T-helper 2 cell treated with Interferon-gamma antibody and Interleukin-4, amounts not matched to agents 5 μg/mL and 100 μg/mL, for 36 hours (primary cell): ENCODE measurements around the gene RNF169.
"Not testable (repeated sequence)": the region's sequence is repeated elsewhere in the genome, so short reads cannot be mapped to it uniquely, and the experiment has no call there.

ENCODE experiments used
- DNase-seq: peaks from one replicate; pipeline ENCODE4 v3.0.0; 2021; ENCODE audit warnings: low spot score
- H3K27ac Mint-ChIP-seq: one replicate; pipeline ENCODE4 v1.8.0; 2021; ENCODE audit warnings: mild to moderate bottlenecking, mixed read lengths
- H3K27me3 Mint-ChIP-seq: one replicate; pipeline ENCODE4 v1.8.0; 2021; ENCODE audit warnings: low read depth, mixed read lengths
- H3K36me3 Mint-ChIP-seq: one replicate; pipeline ENCODE4 v1.8.0; 2021; ENCODE audit warnings: low read depth, mixed read lengths
- H3K4me1 Mint-ChIP-seq: one replicate; pipeline ENCODE4 v1.8.0; 2021; ENCODE audit warnings: low read depth, mixed read lengths
- H3K4me3 Mint-ChIP-seq: one replicate; pipeline ENCODE4 v1.8.0; 2022; ENCODE audit warnings: mild to moderate bottlenecking, moderate library complexity, mixed read lengths
- H3K9me3 Mint-ChIP-seq: one replicate; pipeline ENCODE4 v1.8.0; 2021; ENCODE audit warnings: mixed read lengths

Gene RNF169

DNA sequence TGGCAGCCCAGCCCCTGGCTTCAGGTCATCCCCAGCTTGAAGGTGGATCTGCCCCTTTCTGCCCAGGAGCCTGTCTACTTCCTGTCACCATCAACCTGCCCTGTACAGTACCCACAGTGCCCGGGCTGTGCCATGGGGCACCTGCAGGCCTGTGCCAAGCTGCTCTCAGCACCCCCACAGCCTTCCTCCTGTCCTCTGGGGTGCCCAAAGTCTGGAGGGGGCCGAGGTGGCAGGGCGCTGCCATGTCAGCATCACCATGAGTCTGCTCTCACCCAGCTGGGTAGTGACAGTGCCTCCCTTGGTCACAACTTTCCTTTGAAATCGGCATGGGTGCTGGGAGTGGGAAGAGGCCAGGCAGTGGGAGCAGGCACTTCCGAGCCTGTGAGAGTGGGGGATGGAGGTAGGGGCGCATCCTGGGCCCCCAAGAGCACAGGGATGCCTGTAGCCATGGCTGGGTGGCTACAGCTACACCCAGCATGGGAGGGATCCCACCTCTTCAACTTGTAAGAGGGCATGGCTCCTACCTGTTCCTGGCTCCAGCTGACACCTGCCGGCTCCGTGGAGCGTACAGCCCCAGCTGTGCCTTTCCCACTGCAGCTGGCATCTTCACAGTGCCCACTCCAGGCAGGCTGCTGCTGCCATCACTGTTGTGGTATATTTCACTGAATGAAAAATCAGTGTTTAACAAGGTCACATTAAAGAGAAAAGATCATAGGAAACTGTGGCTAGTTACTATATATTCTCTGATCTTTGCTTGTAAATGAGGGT, 42.9 kb downstream of the RNF169 start:
- no peak overlapping the region for H3K4me3 Mint-ChIP-seq
- no peaks in the 10 kb centered on the region for H3K9me3 Mint-ChIP-seq
- DNase-seq = no peak
- peaks cover 1% of the 10 kb centered on the region for H3K4me1 Mint-ChIP-seq
- no peaks in the 10 kb centered on the region for H3K27me3 Mint-ChIP-seq
- peaks cover 54% of the 10 kb centered on the region for H3K36me3 Mint-ChIP-seq
- H3K27ac Mint-ChIP-seq = no peak overlapping the region

DNA sequence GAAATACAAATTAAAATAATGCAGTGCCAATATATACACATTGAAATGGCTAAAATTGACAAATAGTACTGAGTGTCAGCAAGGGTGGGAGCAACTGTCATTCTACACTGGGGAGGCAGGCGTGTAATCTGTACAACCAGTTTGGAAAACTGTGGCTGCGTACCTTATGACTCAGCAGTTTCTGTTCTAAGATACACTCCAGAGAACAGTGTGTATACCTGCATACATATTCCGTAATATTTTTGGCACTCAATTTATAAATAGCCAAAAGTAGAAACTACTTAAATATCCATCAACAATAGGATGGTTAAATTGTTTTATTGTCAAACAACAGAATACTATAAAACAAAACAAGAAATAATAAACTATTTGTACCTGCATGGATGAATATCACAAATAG, 57.6 kb downstream of the RNF169 start:
- DNase-seq = no peak
- Mint-ChIP-seq H3K4me1 (peaks cover 2% of the 10 kb centered on the region), H3K4me3 (no peak overlapping the region), H3K27ac (no peak overlapping the region), H3K27me3 (no peaks in the 10 kb centered on the region), H3K36me3 (peaks cover 6% of the 10 kb centered on the region), H3K9me3 (no peaks in the 10 kb centered on the region)

DNA sequence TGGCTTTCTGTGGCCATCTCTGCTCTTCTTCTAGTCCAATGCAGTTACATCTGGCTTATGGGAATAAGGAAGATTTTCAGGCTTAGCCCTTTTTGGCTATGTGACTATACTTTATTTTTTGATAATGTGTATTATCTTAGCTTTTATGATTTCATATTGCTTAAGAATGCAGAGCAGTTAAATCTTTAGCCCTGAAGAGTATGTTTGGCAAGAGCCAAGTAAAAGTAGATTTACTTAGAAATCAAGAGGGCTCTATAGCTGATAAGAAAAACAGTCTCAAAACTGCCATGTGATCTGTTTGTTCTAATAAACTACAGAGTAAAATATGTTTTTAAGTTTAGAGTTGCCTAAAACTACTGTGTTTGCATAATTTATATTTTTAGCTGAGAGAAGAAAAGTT, 61.2 kb downstream of the RNF169 start:
- Mint-ChIP-seq H3K4me3 (no peak overlapping the region), H3K27ac (no peak overlapping the region), H3K4me1 (peaks cover 2% of the 10 kb centered on the region), H3K9me3 (no peaks in the 10 kb centered on the region), H3K36me3 (peaks cover 5% of the 10 kb centered on the region), H3K27me3 (no peaks in the 10 kb centered on the region)
- no peak for DNase-seq

DNA sequence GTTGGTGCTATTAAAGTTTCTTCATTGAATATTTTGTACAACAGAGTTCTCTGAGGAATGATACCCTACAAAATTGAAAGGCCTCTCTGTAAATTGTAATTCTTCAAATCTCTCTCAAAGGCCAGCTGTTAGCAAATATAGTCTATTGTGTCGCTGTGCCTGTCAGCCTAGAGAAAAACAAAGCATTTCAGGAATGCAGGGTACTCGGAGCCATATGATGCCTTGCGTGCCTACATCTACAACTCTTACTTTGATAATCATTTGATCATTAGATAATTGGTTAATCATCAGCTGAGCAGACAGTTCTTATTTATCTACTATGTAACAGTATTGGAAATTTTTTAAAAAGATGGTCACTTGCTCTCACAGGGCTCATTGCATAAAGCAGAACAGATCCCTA, 67.3 kb downstream of the RNF169 start:
- Mint-ChIP-seq H3K27ac (no peak overlapping the region), H3K9me3 (no peaks in the 10 kb centered on the region), H3K36me3 (peaks cover 44% of the 10 kb centered on the region), H3K4me3 (no peak overlapping the region), H3K27me3 (no peaks in the 10 kb centered on the region), H3K4me1 (peaks cover 20% of the 10 kb centered on the region)
- no peak for DNase-seq

DNA sequence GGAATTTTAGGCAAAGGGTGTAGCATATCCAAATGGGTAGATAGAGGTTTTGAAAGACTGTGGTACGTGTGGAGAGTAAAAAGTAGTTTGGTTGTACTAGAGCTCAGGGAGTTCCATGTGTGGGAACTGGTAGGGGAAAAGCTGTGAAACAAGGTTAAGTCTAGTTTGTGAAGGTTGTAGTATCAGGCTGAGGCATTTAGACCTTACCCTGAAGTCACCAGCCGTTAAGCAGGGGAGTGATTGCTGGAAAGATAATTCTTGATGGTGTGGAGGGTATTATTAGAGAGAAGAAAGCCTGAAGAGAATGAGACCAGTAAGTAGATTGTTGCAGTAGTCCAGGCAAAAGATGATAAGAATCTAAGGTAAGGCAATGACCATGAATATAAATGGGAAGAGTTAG, 68.0 kb downstream of the RNF169 start:
- Mint-ChIP-seq H3K27ac (no peak overlapping the region), H3K4me3 (no peak overlapping the region), H3K36me3 (peaks cover 48% of the 10 kb centered on the region), H3K4me1 (peaks cover 20% of the 10 kb centered on the region), H3K9me3 (no peaks in the 10 kb centered on the region), H3K27me3 (no peaks in the 10 kb centered on the region)
- no peak for DNase-seq

DNA sequence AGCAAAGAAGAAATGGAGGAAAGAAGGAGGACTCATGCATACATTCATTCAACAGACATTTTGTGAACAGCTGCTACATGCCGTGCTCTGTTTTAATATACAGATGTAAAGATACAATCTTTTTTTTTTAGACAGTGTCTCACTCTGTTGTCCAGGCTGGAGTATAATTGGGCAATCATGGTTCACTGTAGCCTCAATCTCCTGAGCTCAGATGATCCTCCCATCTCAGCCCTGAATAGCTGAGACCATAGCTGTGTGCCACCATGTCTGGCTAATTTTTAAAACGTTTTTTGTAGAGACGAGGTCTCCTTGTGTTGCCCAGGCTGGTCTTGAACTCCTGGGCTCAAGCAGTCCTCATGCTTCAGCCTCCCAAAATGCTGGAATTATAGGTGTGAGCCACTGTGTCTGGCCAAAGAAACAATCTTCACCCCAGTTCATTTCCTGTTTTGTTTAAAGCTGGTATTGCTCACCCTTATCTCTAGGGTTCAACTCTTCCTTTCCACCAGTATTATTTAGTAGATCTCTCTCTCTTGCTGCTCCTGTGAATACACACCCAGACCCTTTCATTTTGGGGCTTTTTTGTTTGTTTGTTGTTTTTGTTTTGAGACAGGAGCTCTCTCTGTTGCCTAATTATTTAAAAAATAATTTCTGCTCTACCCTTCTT, 69.8 kb downstream of the RNF169 start:
- Mint-ChIP-seq H3K27ac (peak overlapping the region; percentile 74), H3K9me3 (peaks cover 3% of the 10 kb centered on the region), H3K4me3 (no peak overlapping the region), H3K27me3 (no peaks in the 10 kb centered on the region), H3K4me1 (peaks cover 20% of the 10 kb centered on the region), H3K36me3 (peaks cover 55% of the 10 kb centered on the region)
- DNase-seq = no peak

DNA sequence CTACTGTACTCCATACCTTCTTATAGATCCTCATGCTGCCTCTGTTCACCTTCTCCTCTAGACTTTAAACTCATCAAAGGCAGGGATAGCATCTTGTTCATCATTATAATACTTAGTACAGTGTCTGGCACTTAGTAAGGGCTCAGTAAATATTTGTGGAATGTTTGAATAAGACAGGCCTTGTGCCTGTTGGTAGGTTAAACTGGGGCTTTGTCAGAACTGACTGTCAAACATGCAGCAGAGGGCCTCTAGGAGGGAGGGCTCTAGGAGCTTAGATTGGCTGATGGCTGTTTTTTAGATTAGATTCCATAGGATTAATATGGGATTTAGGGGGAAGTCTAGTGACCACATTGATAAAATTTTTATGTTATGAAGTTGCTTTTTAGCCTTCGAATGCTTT, 70.8 kb downstream of the RNF169 start:
- Mint-ChIP-seq H3K4me1 (peaks cover 20% of the 10 kb centered on the region), H3K27ac (no peak overlapping the region)
- no peak for DNase-seq

DNA sequence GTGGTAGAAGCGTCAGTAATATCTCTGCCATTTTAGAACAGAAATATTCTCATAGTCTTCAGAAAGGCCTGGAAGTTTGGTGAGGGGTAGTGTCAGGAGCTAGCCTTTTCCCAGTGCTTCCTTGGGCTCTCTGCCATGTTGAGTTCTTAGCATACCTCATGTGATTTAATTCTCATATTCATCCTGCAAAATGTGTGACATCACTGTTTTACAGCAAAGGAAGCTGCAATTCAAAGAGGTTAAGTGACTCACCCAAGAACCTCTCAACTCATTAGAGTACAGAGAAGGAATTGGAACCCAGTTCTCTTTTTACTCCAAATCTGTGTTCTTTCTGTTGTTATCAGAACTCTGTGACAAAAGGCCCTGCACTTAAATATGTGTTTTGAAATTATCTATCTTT, 72.1 kb downstream of the RNF169 start:
- peaks cover 75% of the 10 kb centered on the region for H3K36me3 Mint-ChIP-seq
- H3K27ac Mint-ChIP-seq = no peak overlapping the region
- no peak for DNase-seq

More for the DNA sequence above, 70.8 kb downstream of the RNF169 start:
- peaks cover 13% of the 10 kb centered on the region for H3K9me3 Mint-ChIP-seq
- no peaks in the 10 kb centered on the region for H3K27me3 Mint-ChIP-seq
- no peak overlapping the region for H3K4me3 Mint-ChIP-seq
- H3K36me3 Mint-ChIP-seq = peaks cover 65% of the 10 kb centered on the region

DNA sequence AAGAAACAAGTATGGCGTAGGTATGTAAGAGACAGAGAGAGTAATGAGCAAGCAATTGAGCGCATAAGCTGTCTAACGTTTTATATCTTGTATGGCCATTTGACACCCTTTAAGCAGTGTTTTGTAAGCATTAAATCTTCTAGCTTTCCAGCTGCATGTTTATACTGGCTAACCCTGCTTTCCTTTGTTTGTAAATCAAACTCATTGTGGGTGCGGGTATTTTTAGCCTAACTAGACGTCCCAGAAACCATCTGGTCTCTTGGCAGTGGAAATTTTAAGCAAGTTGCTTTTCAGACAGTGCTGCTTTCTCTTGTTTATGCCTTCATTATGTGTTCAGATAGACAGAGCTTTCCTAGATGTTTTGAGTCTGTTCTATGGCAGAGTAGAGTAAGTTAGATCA, 73.5 kb downstream of the RNF169 start:
- Mint-ChIP-seq H3K36me3 (peaks cover 81% of the 10 kb centered on the region), H3K9me3 (peaks cover 34% of the 10 kb centered on the region), H3K4me1 (peaks cover 20% of the 10 kb centered on the region), H3K27ac (no peak overlapping the region), H3K4me3 (no peak overlapping the region), H3K27me3 (no peaks in the 10 kb centered on the region)
- DNase-seq = no peak

More for the DNA sequence above, 72.1 kb downstream of the RNF169 start:
- H3K4me1 Mint-ChIP-seq = peaks cover 20% of the 10 kb centered on the region
- H3K4me3 Mint-ChIP-seq = no peak overlapping the region
- H3K9me3 Mint-ChIP-seq = peaks cover 27% of the 10 kb centered on the region
- H3K27me3 Mint-ChIP-seq = no peaks in the 10 kb centered on the region

DNA sequence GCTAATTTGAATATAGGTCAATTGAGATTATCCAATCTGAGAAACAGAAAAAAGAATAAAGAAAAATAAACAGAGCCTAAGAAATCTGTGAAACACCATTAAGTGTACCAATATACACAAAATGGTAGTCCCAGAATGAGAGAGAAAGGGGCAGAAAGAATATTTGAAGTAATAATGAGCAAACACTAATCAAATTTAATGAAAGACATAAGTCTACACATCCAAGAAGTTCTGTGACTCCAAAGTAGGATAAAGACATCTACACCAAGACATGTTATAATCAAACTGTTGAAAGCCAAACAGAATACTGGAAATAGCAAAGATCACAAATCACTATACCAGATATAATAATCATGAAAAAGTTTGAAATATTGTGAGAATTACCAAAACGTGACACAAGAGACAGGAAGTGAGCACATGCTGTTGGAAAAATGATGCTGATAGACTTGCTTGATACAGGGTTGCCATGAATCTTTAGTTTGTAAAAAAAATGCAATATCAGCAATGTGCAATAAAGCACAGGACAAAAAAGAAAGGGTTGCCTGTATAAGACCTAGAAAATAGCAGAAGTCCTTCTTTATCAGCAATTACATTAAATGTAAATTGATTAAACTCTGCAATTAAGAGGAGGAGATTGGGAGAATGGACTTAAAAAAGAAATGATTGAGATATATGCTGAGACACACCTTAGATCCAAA, 75.8 kb downstream of the RNF169 start:
- Mint-ChIP-seq H3K27ac (no peak overlapping the region), H3K36me3 (peaks cover 87% of the 10 kb centered on the region), H3K4me1 (peaks cover 5% of the 10 kb centered on the region), H3K4me3 (no peak overlapping the region), H3K27me3 (no peaks in the 10 kb centered on the region), H3K9me3 (peaks cover 54% of the 10 kb centered on the region)
- no peak for DNase-seq

DNA sequence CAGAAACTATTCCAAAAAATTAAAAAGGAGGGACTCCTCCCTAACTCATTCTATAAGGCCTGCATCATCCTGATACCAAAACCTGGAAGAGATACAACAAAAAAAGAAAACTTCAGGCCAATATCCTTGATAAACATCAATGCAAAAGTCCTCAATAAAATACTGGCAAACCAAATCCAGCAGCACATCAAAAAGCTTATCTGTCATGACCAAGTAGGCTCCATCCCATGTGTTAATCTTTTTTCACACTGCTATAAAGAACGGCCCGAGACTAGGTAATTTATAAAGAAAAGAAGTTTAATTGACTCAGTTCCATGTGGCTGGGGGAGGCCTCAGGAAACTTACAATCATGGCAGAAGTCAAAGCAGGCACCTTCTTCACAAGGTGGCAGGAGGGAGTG, 76.9 kb downstream of the RNF169 start:
- not testable (repeated sequence) for H3K4me3 Mint-ChIP-seq, H3K4me1 Mint-ChIP-seq, H3K27me3 Mint-ChIP-seq, H3K27ac Mint-ChIP-seq, DNase-seq
- Mint-ChIP-seq H3K9me3 (peaks cover 65% of the 10 kb centered on the region), H3K36me3 (peaks cover 88% of the 10 kb centered on the region)

DNA sequence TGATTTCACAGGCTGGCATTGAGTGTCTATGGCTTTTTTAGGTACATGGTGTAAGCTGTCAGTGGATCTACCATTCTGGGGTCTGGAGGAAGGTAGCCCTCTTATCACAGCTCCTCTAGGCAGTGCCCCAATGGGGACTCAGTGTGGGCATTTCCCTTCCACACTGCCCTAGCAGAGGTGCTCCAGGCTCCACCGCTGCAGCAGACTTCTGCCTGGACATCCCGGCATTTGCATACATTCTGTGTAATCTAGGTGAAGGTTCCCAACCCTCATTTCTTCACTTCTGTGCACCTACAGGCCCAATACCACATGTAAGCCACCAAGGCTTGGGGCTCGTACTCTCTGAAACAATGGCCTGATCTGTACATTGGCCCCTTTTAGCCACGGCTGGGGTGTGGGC, 78.3 kb downstream of the RNF169 start:
- Mint-ChIP-seq H3K4me3 (no peak overlapping the region), H3K36me3 (peaks cover 87% of the 10 kb centered on the region), H3K4me1 (no peaks in the 10 kb centered on the region), H3K9me3 (peaks cover 69% of the 10 kb centered on the region), H3K27me3 (no peaks in the 10 kb centered on the region), H3K27ac (no peak overlapping the region)
- DNase-seq = no peak

DNA sequence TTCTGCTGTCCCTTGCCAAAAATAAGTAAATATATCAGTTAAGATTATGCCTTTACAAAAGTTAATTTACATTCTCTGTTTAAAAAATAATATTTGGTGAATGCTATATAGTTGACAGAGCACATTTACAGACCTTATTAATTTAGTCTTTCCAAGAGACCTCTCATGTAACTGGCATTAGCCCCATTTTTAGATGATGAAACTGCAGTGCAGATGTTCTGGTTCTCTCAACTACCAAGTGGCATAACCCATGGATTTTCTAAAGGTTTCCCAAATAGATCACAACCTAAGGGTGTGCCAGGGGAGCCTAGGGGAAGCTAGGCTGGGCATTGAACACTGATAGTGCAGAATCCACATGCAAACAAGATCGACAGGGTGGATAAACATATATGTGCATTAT, 88.5 kb downstream of the RNF169 start:
- Mint-ChIP-seq H3K4me3 (no peak overlapping the region), H3K27me3 (no peaks in the 10 kb centered on the region), H3K27ac (no peak overlapping the region), H3K4me1 (no peaks in the 10 kb centered on the region), H3K9me3 (no peaks in the 10 kb centered on the region), H3K36me3 (peaks cover 40% of the 10 kb centered on the region)
- no peak for DNase-seq

DNA sequence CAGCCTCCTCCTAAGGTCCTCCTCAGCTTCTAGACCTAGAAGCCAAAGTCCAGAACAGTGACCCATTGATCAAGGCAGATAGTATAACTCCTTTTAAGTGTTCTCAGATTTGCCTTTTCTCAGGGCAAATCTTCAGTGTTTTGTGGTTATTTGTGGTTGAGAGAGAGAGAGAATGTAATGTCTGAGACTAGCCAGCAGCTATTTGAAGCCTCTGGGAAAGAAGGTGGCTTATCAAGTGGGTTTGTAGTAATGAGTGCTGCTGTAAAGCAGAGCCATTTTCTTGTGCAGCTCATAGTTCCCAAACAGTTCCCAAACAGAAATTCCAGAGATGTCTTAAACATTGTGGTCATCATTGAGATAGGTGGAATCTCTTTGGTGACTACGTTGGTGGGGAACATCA, 89.5 kb downstream of the RNF169 start:
- Mint-ChIP-seq H3K9me3 (no peaks in the 10 kb centered on the region), H3K4me3 (no peak overlapping the region), H3K27ac (no peak overlapping the region), H3K4me1 (no peaks in the 10 kb centered on the region), H3K36me3 (peaks cover 36% of the 10 kb centered on the region), H3K27me3 (no peaks in the 10 kb centered on the region)
- no peak for DNase-seq
